Prostate gland (tissue), 2 donors: Measurements from ENCODE around the gene STK4.

ENCODE experiments used
- CTCF ChIP-seq, 4 experiments: fragments of 200-600 bp in 2 of 4; fragments of 450-650 bp in 2 of 4; sonication (generic) in 2 of 4; IDR thresholded peaks; 1 replicate in 3 of 4; 2 replicates in 1 of 4; pipeline ENCODE4 v1.5.1; 2016 to 2019; ENCODE audit warnings: antibody characterized with exemption in 4 of 4, mild to moderate bottlenecking in 2 of 4, moderate library complexity in 2 of 4
- POLR2AphosphoS5 ChIP-seq: sonication (generic); formaldehyde crosslinking; IDR thresholded peaks from one replicate; pipeline ENCODE4 v1.6.1; 2017; ENCODE audit warnings: antibody characterized with exemption

GRCh38 chr20:45020236-45020886 is 54.0 kb downstream of the STK4 start:
- TF ChIP-seq CTCF (IDR thresholded peaks at IDR 0.05) (no peak), POLR2AphosphoS5 (no peak)
